HG02981 (cell line): ENCODE data around the gene ZBTB44.
A peak's percentile ranks its signal among the peaks of the same experiment; 100 is the strongest.

Experiments used
- ATAC-seq: cut with Tn5 transposase; IDR thresholded peaks from one replicate; pipeline ENCODE4 v1.9.1; 2021; ENCODE audit warnings: mild to moderate bottlenecking, moderate library complexity; ENCODE audit not compliant: unreplicated experiment

ZBTB44 gene

GRCh38 chr11:130216221-130216550 lies 98.5 kb downstream of the ZBTB44 start:
- ATAC-seq, result no peak

GRCh38 chr11:130215531-130216220 lies 99.0 kb downstream of the ZBTB44 start:
- ATAC-seq, result no peak

DNA sequence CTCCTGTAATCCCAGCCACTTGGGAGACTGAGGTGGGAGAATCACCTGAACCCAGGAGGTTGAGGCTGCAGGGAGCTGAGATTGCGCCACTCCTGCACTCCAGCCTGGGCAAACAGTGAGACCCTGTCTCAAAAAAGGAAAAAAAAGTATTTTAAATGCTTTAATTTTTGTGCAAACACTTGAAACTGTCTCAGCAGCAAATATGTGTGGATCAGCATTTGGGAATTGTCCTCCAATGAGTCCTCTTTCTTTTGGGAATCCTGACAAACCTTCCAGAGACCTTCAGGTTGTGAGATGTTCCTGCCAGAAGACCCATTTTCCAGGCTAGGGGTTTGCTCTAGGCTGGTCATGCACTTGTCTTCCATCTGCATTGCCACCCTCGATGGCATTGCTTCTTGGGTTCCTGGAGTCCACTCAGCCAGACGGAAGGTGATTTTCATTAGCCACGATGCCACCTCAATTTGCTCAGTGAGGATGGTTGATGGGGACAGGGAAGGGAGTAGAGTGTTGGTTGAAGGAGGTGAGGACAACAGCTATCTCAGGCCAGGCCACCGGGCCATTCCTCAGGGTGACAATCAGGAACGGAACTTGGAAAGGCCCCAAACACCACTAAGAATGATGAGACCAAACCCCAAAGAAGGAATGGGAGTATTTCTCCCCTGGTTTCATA lies 99.7 kb downstream of the ZBTB44 start:
- ATAC-seq, result no peak

- ATAC-seq, result no peak
These were observed 100.8 kb downstream of the ZBTB44 start for GRCh38 chr11:130213979-130214281.

- ATAC-seq, result peak; percentile 82
These were observed 101.4 kb downstream of the ZBTB44 start for GRCh38 chr11:130213143-130213978.

GRCh38 chr11:130212431-130212961 lies 102.2 kb downstream of the ZBTB44 start:
- no peak for ATAC-seq

- ATAC-seq, result no peak
These were observed 102.8 kb downstream of the ZBTB44 start for GRCh38 chr11:130211781-130212401.

DNA sequence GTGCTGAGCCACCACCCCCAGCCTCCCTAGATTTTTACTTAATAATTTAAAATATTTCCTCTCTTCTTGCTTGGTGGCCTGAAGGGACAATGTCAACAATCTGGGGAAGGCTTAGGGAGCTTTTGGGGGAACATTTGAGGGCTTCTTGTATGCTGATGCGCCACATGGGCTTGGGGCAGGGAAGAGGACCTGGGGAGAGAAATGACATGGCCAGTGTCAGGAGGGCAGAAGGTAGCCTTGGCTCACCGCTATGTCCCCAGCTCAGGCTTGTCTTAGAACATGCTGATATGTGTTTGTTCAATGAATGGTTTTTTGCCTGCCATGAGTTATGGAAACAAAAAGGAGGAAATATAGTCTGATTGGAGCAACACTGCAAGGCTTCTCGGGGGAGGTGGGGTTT lies 103.6 kb downstream of the ZBTB44 start:
- no peak for ATAC-seq

DNA sequence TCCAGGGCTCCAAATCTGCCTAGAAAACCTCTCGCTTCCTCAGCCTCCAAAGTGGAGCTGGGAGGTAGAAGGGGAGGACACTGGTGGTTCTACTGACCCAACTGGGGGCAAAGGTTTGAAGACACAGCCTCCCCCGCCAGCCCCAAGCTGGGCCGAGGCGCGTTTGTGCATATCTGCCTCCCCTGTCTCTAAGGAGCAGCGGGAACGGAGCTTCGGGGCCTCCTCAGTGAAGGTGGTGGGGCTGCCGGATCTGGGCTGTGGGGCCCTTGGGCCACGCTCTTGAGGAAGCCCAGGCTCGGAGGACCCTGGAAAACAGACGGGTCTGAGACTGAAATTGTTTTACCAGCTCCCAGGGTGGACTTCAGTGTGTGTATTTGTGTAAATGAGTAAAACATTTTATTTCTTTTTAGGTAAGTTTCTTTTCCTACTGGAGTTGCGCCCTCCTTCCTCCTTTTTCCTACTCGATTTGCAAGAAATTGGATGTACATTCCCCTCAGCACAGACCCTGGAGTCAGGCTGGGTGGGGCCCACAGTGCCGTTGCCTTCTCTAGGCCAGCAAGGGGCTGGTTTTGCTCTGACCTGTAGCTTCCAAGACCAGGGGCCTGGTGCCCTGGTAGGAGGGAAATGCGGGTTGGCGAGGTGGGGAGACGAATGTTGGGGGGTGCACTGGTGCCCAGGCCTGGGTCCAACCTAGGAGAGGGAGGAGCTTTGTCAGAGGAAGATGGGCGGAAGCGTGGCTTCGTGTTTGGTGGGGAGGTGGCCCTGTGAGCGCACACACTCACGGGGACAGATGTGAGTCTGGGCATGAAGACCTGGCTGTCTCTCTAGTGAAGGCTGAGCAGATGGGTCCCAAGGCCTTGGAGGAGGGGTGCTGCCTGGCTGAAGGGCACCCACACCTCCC lies 104.5 kb downstream of the ZBTB44 start:
- ATAC-seq, result no peak

- no peak for ATAC-seq
These were observed 105.4 kb downstream of the ZBTB44 start for GRCh38 chr11:130209128-130209932.

DNA sequence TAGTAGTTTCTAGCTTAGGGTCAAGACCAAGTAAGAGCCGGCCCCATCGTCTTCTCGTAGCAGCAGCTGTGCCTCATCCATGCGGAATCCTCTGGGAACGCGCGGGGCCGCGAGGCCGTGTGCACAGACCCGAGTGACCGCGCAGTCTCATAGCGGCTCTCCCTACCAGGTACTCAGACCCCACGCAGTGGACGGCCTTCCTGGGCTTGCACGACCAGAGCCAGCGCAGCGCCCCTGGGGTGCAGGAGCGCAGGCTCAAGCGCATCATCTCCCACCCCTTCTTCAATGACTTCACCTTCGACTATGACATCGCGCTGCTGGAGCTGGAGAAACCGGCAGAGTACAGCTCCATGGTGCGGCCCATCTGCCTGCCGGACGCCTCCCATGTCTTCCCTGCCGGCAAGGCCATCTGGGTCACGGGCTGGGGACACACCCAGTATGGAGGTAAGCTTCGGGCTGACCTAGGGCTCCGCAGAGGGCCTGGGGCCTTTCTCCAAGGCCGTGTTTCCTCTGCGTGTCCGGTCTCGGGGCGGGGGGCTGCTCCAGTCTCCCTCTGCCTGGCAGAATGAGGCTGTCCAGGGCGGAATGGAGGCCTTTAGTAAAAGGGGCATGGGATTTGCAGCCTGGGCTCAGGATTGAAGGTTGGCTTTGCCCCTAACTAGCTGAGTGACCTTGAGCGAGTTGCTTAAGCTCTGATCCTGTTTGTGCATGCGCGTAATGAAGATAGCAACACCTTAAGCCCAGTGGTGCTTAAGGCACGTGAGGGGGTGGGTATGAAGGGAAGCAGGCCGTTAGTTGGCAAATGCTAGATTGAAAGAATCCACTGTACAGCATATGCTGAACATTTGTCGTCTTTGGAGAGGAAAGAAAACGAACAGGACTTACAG lies 106.2 kb downstream of the ZBTB44 start:
- no peak for ATAC-seq

DNA sequence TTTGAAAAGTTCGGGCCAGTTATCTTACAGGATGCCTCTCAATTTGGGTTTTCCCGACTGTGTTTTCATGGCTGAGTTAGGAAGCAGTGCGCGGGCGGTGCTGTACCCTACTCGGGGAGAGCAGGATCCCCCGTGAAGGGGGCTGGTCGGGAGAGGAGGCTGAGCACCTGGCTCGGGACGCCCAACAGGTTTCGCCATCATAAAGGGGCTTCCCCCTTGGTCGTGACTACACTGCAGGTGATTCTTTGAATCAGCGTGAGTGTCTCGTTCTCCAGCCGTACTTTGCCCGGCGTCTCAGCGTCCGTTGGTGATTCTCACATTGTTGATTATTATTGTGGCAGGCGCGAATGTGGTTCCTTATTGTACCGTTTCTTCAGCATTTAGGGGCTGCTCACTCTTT lies 108.6 kb downstream of the ZBTB44 start:
- no peak for ATAC-seq

GRCh38 chr11:130204703-130205095 lies 110.0 kb downstream of the ZBTB44 start:
- no peak for ATAC-seq

- no peak for ATAC-seq
These were observed 110.7 kb downstream of the ZBTB44 start for GRCh38 chr11:130203766-130204702.

- ATAC-seq, result no peak
These were observed 111.7 kb downstream of the ZBTB44 start for GRCh38 chr11:130202818-130203689.

- no peak for ATAC-seq
These were observed 112.5 kb downstream of the ZBTB44 start for GRCh38 chr11:130202009-130202817.
